Measurements from ENCODE around the gene SRP9. TPM values are rescaled to one million over a fixed set of nuclear protein-coding genes. Genes with fewer than 3 reads are reported as not detected.
"Not testable (repeated sequence)": the region's sequence is repeated elsewhere in the genome, so short reads cannot be mapped to it uniquely, and the experiment has no call there.

Gene SRP9
- total RNA-seq, 1 donor from 2014 or later: 249 TPM

- peak; percentile 43 for DNase-seq (ENCODE audit: low read depth)
Measured at GRCh38 chr1:225835856-225836255, 58.2 kb downstream of the SRP9 start.

DNA sequence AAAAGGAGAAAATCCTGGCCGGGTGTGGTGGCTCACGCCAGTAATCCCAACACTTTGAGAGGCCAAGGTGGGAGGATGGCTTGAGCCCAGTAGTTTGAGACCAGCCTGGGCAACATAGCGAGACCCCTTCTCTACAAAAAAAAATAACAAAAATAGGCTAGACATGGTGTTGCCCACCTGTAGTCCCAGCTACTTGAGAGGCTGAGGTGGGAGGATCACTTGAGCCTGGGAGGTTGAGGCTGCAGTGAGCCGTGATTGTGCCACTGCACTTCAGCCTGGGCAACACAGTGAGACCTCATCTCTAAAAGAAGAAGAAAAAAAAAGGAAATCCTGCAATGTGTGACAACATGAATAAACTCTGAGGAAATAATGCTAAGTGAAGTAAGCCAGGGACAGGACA, 58.7 kb downstream of the SRP9 start:
- DNase-seq (ENCODE audit: low read depth): not testable (repeated sequence)

- no peak for DNase-seq (ENCODE audit: low read depth)
Measured at GRCh38 chr1:225838793-225839192, 61.2 kb downstream of the SRP9 start.

Other genes with a start within 250 kb of the SRP9 start
- 70.3 and 88.1 TPM in 2 replicates for gene ENAH, start 124.7 kb upstream of the SRP9 start, total RNA-seq
- 24.1 and 28.3 TPM in 2 replicates for gene EPHX1, start 32.3 kb downstream of the SRP9 start, total RNA-seq
- 7.8 and 10.8 TPM in 2 replicates for gene TMEM63A, start 104.6 kb downstream of the SRP9 start, total RNA-seq
- gene LEFTY1, start 111.3 kb downstream of the SRP9 start, total RNA-seq: 0.08 and 0.21 TPM in 2 replicates
- 58.1 and 61.4 TPM in 2 replicates for gene PYCR2, start 146.4 kb downstream of the SRP9 start, total RNA-seq
- gene LEFTY2, start 163.4 kb downstream of the SRP9 start, total RNA-seq: 0.78 and 1.7 TPM in 2 replicates
- 29.2 and 31.0 TPM in 2 replicates for gene SDE2, start 221.5 kb downstream of the SRP9 start, total RNA-seq